ENCODE measurements around the gene BAIAP2.

Gene BAIAP2

GRCh38 chr17:81154961-81155360 lies 120.0 kb downstream of the BAIAP2 start:
- Histone ChIP-seq H3K36me3 (peaks cover 14% of the 10 kb centered on the region), H3K9me3 (no peaks in the 10 kb centered on the region), H3K4me1 (ENCODE audit: control insufficient read depth in 1 of 2, insufficient read depth in 1 of 2, low read depth in 1 of 2, low read length in 1 of 2) (peaks cover 66 to 73% of the 10 kb centered on the region in 2 experiments), H3K27me3 (no peaks in the 10 kb centered on the region), H3K27ac (peak overlapping the region; percentile 96), H3K4me3 (ENCODE audit: low read depth in 1 of 2, low read length in 1 of 2) (no peak overlapping the region)
- TF ChIP-seq CTCF (IDR thresholded peaks at IDR 0.05) = no peak

- TF ChIP-seq CTCF (IDR thresholded peaks at IDR 0.05) = no peak
- H3K9me3 ChIP-seq = no peaks in the 10 kb centered on the region
Observed at GRCh38 chr17:81156866-81157805, 122.2 kb downstream of the BAIAP2 start.

GRCh38 chr17:81157848-81158687 lies 123.1 kb downstream of the BAIAP2 start:
- Histone ChIP-seq H3K9me3 (no peaks in the 10 kb centered on the region), H3K27ac (peak overlapping the region; percentile 96), H3K4me1 (ENCODE audit: control insufficient read depth in 1 of 2, insufficient read depth in 1 of 2, low read depth in 1 of 2, low read length in 1 of 2) (peaks cover 46 to 66% of the 10 kb centered on the region in 2 experiments), H3K4me3 (ENCODE audit: low read depth in 1 of 2, low read length in 1 of 2) (peak overlapping the region; percentile 89 to 96), H3K36me3 (peaks cover 14% of the 10 kb centered on the region), H3K27me3 (peaks cover 1% of the 10 kb centered on the region)
- TF ChIP-seq CTCF (IDR thresholded peaks at IDR 0.05) = no peak

More at GRCh38 chr17:81156866-81157805, 122.2 kb downstream of the BAIAP2 start:
- Histone ChIP-seq H3K4me1 (ENCODE audit: control insufficient read depth in 1 of 2, insufficient read depth in 1 of 2, low read depth in 1 of 2, low read length in 1 of 2) (peaks cover 55 to 75% of the 10 kb centered on the region in 2 experiments), H3K27ac (peak overlapping the region; percentile 96), H3K36me3 (peaks cover 14% of the 10 kb centered on the region), H3K27me3 (no peaks in the 10 kb centered on the region), H3K4me3 (ENCODE audit: low read depth in 1 of 2, low read length in 1 of 2) (no peak overlapping the region)

GRCh38 chr17:81158688-81159590 lies 124.0 kb downstream of the BAIAP2 start:
- Histone ChIP-seq H3K36me3 (peaks cover 8% of the 10 kb centered on the region), H3K9me3 (no peaks in the 10 kb centered on the region), H3K27ac (peak overlapping the region; percentile 96), H3K4me3 (ENCODE audit: low read depth in 1 of 2, low read length in 1 of 2) (peak overlapping the region; percentile 89 to 96), H3K27me3 (peaks cover 10% of the 10 kb centered on the region), H3K4me1 (ENCODE audit: control insufficient read depth in 1 of 2, insufficient read depth in 1 of 2, low read depth in 1 of 2, low read length in 1 of 2) (peaks cover 38 to 57% of the 10 kb centered on the region in 2 experiments)
- no peak for TF ChIP-seq CTCF (IDR thresholded peaks at IDR 0.05)
